GM19240 (cell line): ENCODE measurements around the gene CLCF1.

Experiments used
- DNase-seq: peaks from one replicate; pipeline ENCODE4 v3.0.0; 2011; ENCODE audit warnings: low spot score; ENCODE audit not compliant: insufficient read length

CLCF1 gene

GRCh38 chr11:67395555-67396258 lies 22.3 kb upstream of the CLCF1 start:
- DNase-seq: no peak

DNA sequence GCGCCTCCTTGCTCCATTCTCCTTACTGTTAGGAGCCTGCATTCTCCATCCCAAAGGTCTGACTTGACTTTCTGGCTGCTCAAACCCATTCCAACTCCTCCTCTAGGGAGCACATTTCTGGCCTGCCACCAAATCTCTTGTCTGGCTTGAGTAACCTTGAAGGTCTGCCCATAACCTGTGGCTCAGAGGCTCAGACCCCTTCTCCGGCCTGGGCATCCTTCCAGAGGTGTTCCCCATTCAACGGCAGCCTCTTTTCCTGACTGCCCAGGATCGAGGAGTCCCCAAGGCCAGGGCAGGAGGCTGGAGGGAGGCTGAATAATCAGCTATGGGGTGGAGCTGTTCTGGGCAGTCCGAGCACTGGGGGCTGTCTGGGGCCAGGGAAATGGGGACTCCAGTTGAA lies 20.6 kb upstream of the CLCF1 start:
- DNase-seq: no peak

GRCh38 chr11:67393437-67393836 lies 20.0 kb upstream of the CLCF1 start:
- DNase-seq: no peak

GRCh38 chr11:67392183-67392715 lies 18.9 kb upstream of the CLCF1 start:
- DNase-seq: no peak

DNA sequence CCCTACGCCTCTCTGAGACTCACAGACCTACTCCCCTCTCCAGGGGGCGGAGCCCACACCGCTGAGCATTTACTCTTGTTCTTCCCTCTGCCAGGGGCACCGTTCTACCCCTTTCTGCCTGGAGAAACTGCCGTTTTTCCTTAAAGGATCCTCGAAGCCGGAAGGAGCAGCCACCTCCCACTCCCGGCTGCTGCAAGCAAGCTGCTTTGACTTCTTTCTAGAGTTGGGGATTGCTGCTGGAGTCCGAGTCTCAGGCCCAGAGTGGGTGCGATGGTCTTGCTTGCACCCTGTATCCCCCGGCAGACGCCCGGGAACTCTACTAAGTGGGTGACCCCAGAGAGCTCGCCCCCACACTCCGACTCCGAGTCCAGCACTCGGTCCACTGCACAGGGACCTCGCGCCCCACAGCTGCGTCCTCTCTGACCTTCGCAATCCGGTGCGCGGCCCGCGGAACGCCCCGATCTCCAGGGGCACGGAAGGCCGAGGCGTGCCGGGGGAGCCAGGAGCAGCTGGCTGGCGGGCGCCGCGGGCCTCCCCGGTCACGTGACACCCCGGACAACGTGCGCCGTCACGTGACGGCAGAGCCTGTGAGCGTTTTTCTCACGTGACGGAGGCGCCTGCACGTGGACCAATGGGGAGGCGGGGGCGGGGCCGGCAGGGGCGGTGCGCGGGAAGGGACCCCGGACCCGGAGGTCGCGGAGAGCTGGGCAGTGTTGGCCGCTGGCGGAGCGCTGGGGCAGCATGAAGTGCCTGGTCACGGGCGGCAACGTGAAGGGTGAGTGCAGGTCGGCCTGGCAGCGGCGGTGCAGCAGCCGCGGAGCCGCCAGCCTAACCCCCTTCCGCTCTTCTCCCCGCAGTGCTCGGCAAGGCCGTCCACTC lies 18.1 kb upstream of the CLCF1 start, which contains the start of gene RAD9A:
Gene RAD9A, plus strand, starts transcription at position 683 of the 879 bp plus-strand sequence. Its CDS starts 59 bp downstream, at position 742.
- DNase-seq: peak; percentile 97

GRCh38 chr11:67390947-67391303 lies 17.5 kb upstream of the CLCF1 start:
- no peak for DNase-seq

DNA sequence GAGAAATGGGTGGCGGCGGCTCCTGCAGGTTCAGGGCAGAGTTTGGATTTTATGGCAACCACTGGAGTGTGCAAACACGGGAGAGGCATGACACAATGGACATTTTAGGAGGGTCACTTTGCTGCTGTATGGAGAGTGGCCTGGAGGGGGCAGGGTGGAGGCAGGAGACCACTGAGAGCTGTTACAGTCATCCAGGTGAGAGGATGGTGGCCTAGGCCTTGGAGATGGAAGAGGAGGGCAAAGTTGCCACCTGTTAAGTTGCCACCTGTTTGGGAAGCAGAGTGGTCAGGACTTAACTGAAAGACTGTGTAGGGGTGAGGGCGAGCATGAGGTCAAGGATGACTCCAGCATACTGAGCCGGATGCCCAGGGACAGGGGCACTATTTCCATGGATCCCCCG lies 16.1 kb upstream of the CLCF1 start:
- DNase-seq: no peak

DNA sequence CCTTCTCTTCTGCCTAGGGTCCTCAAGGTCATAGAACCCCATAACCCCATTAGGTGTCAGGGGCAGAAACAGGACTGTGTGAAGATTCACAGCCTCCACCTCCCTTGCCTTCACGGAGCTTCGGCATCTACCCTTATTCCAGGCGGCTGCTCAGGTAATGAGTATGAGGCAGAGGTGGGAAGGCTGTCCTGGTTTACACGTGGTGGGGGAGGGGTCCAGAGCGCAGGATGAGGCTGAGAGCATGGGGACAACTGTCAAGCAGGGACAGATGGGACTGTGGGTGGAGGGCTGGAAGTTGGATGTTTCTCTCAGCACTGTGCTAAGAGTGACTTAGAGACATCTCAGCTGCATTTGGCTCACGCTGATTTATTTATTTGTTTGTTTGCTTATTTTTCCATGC lies 14.1 kb upstream of the CLCF1 start:
- DNase-seq: no peak

GRCh38 chr11:67387069-67387468 lies 13.7 kb upstream of the CLCF1 start:
- no peak for DNase-seq

GRCh38 chr11:67384851-67385366 lies 11.5 kb upstream of the CLCF1 start:
- DNase-seq: no peak

DNA sequence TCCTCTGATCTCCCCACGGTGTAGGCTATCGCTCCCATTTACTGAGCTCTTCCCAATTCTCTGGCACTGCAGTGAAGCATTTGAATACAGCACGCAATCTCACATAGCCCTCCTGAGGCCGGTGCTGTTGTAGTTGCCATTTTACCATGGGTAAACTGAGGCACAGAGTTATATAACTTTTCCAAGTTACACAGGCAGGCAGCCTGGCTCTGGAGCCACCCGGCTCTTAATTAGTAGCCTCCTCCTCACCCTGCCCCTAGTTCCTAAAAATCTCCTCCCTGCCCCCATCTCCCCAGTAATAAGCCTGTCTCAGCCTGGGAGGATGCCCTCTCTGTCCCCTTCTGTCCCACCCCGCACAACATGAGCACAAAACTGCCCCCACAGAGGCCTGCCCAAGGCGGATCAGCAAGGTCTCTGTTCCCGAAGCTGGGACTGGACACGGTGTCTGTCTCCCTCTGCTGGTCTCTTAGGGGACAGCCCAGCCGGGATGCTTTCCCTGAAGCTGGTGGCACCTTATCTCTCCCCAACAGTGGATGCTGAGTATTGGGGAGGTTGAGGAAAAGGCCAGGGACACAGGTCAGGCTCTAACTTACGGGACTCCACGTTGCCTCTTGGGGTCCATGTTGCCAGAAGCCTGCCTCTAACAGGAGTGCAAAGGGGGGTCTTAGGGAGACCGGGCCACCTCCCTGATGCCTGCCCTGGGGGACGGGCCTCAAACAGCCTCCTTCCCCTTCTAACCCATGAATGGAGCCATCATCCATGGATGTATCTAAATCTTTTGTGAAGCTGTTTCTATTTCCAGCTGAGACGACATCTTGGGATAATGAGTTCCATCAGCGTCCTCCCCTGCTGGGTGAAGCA lies 9.1 kb upstream of the CLCF1 start:
- DNase-seq: no peak

DNA sequence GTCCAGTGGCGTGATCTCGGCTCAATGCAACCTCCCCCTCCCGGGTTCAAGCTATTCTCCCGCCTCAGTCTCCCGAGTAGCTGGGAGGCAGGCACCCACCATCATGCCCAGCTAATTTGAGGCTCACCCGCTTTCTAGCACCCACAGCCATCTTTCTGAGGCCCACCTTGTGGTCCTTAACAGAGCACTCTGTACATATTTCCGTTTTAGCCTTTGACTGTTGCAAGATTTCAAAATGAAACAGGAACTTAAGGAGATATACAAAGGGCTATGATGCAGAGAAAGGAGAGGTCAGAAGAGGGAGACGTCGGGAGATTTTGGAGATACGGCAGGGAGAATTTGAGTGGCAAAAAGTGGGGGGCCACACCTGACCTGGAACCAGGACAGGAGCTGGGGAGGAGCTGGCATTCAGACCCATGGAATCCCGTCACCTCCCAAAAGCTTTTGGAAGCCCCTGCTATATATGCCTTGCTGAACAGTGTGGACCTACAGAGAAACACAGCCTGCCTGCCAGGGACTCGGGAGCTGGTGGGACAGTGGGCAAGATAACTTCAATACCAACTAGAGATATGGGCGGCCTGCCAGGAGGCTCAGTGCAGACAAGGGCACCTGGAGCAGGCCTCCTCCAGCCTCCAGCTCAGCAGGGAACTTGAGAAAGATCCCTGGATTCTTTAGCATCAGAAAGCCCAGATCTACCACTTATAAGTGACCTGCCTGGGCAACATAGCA lies 8.0 kb upstream of the CLCF1 start:
- DNase-seq: no peak

GRCh38 chr11:67379061-67380058 lies 6.0 kb upstream of the CLCF1 start:
- DNase-seq: no peak

DNA sequence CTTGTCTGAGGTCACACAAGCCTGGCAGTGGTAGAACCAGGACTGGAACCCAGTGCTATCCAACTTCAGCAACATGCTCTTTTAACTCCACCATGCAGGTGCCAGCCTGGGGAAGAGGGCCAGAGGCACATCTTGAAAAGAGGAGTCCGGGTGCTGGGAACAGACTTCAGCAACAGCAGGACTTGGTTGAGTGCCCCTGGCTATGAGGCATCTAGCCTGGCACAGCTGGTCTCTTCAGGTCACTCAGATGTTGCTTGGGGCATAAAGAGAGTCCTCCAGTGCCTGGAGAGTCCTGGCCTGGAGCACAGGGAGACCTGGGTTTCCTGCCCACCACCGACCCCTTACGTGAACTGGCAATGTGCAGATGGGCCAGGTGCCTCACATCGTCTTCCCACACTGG lies 5.1 kb upstream of the CLCF1 start:
- DNase-seq: no peak

DNA sequence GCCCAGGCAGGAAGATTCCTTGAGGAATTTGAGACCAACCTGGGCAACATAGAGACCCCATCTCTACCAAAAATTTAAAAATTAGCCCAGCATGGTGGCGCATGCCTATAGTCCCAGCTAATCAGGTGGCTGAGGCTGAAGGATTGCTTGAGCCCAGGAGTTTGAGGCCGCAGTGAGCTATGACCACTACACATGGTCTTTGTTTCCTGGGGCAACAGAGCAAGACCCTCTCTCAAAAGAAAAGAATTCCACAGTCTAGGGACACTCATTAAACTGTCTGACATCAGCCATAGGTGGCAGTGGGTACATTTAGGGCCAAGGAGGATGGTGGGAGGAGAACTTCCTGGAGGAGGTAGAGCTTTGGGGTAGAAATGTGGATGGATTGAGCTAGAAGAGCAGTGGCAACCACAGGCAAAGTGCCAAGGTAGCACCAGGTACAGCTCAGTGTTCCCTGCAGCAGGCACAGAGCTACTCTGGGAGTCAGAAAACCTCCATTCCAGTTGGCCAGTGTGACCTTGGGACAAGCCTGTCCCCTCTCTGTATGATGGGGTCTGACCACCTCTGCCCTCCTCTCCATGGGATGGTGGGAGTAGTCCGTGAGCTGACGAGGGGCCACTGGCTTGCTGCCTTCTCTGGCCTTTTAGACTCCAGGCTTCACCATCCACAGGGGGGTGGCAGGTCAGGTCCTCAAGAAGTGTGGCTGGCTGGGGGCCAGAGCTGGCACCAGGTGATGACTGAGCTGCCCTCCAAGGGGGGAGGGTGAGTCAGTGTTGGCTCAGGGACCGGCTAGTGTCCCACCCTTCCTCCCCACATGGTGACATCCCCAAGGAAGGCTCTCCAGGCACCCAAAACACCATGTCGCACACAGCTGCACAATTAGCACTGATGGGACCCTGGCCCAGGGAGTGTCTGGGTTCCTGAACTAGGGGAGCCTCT lies 3.7 kb upstream of the CLCF1 start:
- DNase-seq: no peak

- no peak for DNase-seq
Measured at GRCh38 chr11:67376063-67376820, 2.8 kb upstream of the CLCF1 start.

DNA sequence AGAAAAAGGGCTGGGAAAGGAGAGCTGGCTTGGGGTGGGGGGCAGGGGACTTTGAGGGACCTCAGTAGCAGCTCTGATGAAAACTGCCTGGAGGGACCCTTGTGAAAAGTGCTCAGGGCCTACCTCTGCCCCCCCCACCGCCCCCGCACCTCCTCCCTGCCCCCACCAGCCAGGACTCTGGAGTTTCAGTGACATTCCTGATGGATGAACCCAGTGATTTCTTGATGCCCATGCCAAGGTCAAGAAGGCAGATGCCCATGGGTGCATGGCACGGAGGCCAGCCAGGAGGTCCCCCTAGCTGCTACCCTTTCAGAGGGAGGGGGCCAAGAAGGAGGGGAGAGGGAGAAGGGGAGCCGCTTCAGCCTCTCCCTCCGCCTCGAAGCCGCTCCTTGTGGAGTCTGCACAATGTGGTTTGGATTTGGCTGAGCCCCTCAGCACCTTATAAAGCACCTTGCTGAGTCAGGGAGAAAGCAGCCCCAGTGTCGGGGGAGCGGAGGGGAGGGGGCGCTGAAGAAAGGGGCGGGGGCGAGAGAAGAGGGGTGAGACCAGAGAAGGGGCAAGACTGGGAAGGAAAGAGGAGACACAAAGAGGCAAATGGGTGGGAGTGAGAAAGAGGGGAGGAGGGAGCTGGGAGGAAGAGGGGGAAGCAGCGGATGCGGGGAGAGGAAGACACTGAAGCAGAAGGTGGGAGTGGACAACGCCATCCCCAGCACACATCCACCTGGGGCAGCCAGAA lies 2.1 kb upstream of the CLCF1 start:
- no peak for DNase-seq
